Smooth muscle cell (in vitro differentiated cells): ENCODE measurements around the gene PSMB7. TPM values are rescaled to one million over a fixed set of nuclear protein-coding genes. Genes with fewer than 3 reads are reported as not detected.
A peak's percentile ranks its signal among the peaks of the same experiment; 100 is the strongest.

Experiments used
- DNase-seq: peaks from one replicate; lab custom pipeline; 2025; ENCODE audit not compliant: unreplicated experiment; lab: John Stamatoyannopoulos, UW
- H2AFZ ChIP-seq: fragments of 200-600 bp; sonication (generic); 2 replicates; pipeline ENCODE4 v1.6.0; 2016; ENCODE audit warnings: antibody characterized with exemption, low read depth, mild to moderate bottlenecking
- H3F3A ChIP-seq: fragments of 200-600 bp; sonication (generic); 2 replicates; pipeline ENCODE4 v1.6.0; 2017; ENCODE audit warnings: antibody characterized with exemption, low read depth
- H3K27ac ChIP-seq: fragments of 200-600 bp; sonication (generic); 2 replicates; pipeline ENCODE4 v1.5.1; 2016; ENCODE audit warnings: low read depth, mild to moderate bottlenecking
- H3K27me3 ChIP-seq: fragments of 200-600 bp; sonication (generic); 2 replicates; pipeline ENCODE4 v1.6.1; 2016; ENCODE audit warnings: low read depth, mild to moderate bottlenecking
- H3K36me3 ChIP-seq: fragments of 200-600 bp; sonication (generic); 2 replicates; pipeline ENCODE4 v1.5.1; 2016; ENCODE audit warnings: low read depth
- H3K4me1 ChIP-seq: fragments of 200-600 bp; sonication (generic); 2 replicates; pipeline ENCODE4 v1.5.1; 2016; ENCODE audit warnings: low read depth
- H3K4me2 ChIP-seq: fragments of 200-600 bp; sonication (generic); 2 replicates; pipeline ENCODE4 v1.6.0; 2016; ENCODE audit warnings: mild to moderate bottlenecking
- H3K4me3 ChIP-seq: fragments of 200-600 bp; sonication (generic); 2 replicates; pipeline ENCODE4 v1.5.1; 2016; ENCODE audit warnings: mild to moderate bottlenecking
- H3K79me2 ChIP-seq: fragments of 200-600 bp; sonication (generic); 2 replicates; pipeline ENCODE4 v1.6.0; 2016; ENCODE audit warnings: low read depth, mild to moderate bottlenecking
- H3K9ac ChIP-seq: fragments of 200-600 bp; sonication (generic); 2 replicates; pipeline ENCODE4 v1.6.0; 2016; ENCODE audit warnings: low read depth
- H3K9me3 ChIP-seq: fragments of 200-600 bp; sonication (generic); replicated peaks from 2 replicates; pipeline ENCODE4 v1.5.1; 2016; ENCODE audit warnings: low read depth
- H4K20me1 ChIP-seq: fragments of 200-600 bp; sonication (generic); 2 replicates; pipeline ENCODE4 v1.6.0; 2016; ENCODE audit warnings: low read depth
- CTCF ChIP-seq: fragments of 200-600 bp; sonication (generic); IDR thresholded peaks from 2 replicates; pipeline ENCODE4 v1.5.1; 2017; ENCODE audit warnings: borderline replicate concordance, mild to moderate bottlenecking, antibody characterized with exemption; ENCODE audit not compliant: insufficient read depth, poor library complexity, severe bottlenecking
- WGBS: methylation state at CpG from one replicate; pipeline ENCODE4 v1.1.7; 2016; ENCODE audit warnings: low lambda C conversion rate; 5-methylcytosine and 5-hydroxymethylcytosine counted together
- polyA plus RNA-seq: library from polyadenylated mRNA; unstranded; fragments of >200 nt; fragmentation: Nextera tagmentation; extraction: Ambion mirVana; gene quantifications from 2 replicates; pipeline ENCODE4 v1.2.1, GENCODE V29; 2016
- total RNA-seq: library from RNA; depleted of rRNA; stranded (reverse); fragments of >200 nt; gene quantifications from 2 replicates; pipeline ENCODE4 v1.2.3, GENCODE V29; 2014

PSMB7 gene
- total and polyA plus RNA-seq, 2 experiments from 2014 or later: 246 to 302 TPM

- TF ChIP-seq CTCF: no peak
- H3K79me2 ChIP-seq: no peaks in the 10 kb centered on the region
- H3K9ac ChIP-seq: no peak overlapping the region
- H3F3A ChIP-seq: no peaks in the 10 kb centered on the region
- no peaks in the 10 kb centered on the region for H3K36me3 ChIP-seq
- 55% methylated on average over 77 of the region's 85 CpGs for WGBS
- H3K9me3 ChIP-seq: no peaks in the 10 kb centered on the region
- peak overlapping the region; percentile 78 for H3K4me2 ChIP-seq
- H3K4me1 ChIP-seq: peaks cover 8% of the 10 kb centered on the region
- peak overlapping the region; percentile 26 for H3K4me3 ChIP-seq
- no peaks in the 10 kb centered on the region for H4K20me1 ChIP-seq
- H2AFZ ChIP-seq: no peak overlapping the region
- no peak for DNase-seq
- peaks cover 36% of the 10 kb centered on the region for H3K27me3 ChIP-seq
- no peak overlapping the region for H3K27ac ChIP-seq
Observed at GRCh38 chr9:124452841-124453585, 37.8 kb upstream of the PSMB7 start.

GRCh38 chr9:124452326-124452725, 37.1 kb upstream of the PSMB7 start:
- no peak overlapping the region for H3K9ac ChIP-seq
- no peaks in the 10 kb centered on the region for H4K20me1 ChIP-seq
- H3F3A ChIP-seq: no peaks in the 10 kb centered on the region
- H3K9me3 ChIP-seq: no peaks in the 10 kb centered on the region
- no peak overlapping the region for H3K4me2 ChIP-seq
- H3K4me1 ChIP-seq: peaks cover 8% of the 10 kb centered on the region
- DNase-seq: no peak
- H2AFZ ChIP-seq: no peak overlapping the region
- H3K79me2 ChIP-seq: no peaks in the 10 kb centered on the region
- H3K27ac ChIP-seq: no peak overlapping the region
- H3K4me3 ChIP-seq: no peak overlapping the region
- 94% methylated on average over 19 of the region's 19 CpGs for WGBS
- no peaks in the 10 kb centered on the region for H3K36me3 ChIP-seq
- TF ChIP-seq CTCF: no peak
- peaks cover 36% of the 10 kb centered on the region for H3K27me3 ChIP-seq

GRCh38 chr9:124450931-124451661, 35.9 kb upstream of the PSMB7 start:
- Histone ChIP-seq H3K4me2 (peak overlapping the region; percentile 78), H3K4me1 (peaks cover 8% of the 10 kb centered on the region), H3K9me3 (no peaks in the 10 kb centered on the region), H3K4me3 (peak overlapping the region; percentile 34), H3K27me3 (peaks cover 36% of the 10 kb centered on the region), H4K20me1 (no peaks in the 10 kb centered on the region), H3K36me3 (no peaks in the 10 kb centered on the region), H3F3A (no peaks in the 10 kb centered on the region), H3K79me2 (no peaks in the 10 kb centered on the region), H3K9ac (no peak overlapping the region), H2AFZ (peak overlapping the region; percentile 88), H3K27ac (no peak overlapping the region)
- DNase-seq: no peak
- no peak for TF ChIP-seq CTCF
- WGBS: 66% methylated on average over 19 of the region's 19 CpGs
